ENCODE data around the gene ELK3.

- TF ChIP-seq CTCF (IDR thresholded peaks at IDR 0.05 in 8 of 11, conservative IDR thresholded peaks at IDR 0.05 in 3 of 11) (no peak), POLR2A (IDR thresholded peaks at IDR 0.05) (no peak), POLR2AphosphoS5 (IDR thresholded peaks at IDR 0.05) (no peak)
Observed at GRCh38 chr12:96225044-96225855, 31.1 kb downstream of the ELK3 start.

Measured in spleen (tissue), 7 donors.